Loucy (cell line): Measurements from ENCODE around the gene CHRM2.

ENCODE experiments used
- H2AFZ ChIP-seq: fragments of 200-600 bp; sonication (generic); 2 replicates; pipeline ENCODE4 v1.6.0; 2016; ENCODE audit warnings: antibody characterized with exemption, mild to moderate bottlenecking, low read length, moderate library complexity
- H3F3A ChIP-seq: fragments of 200-600 bp; 2 replicates; pipeline ENCODE4 v1.6.0; 2016; ENCODE audit warnings: antibody characterized with exemption, low read depth, mild to moderate bottlenecking
- H3K27me3 ChIP-seq: fragments of 200-600 bp; sonication (generic); 2 replicates; pipeline ENCODE4 v1.6.1; 2014; ENCODE audit warnings: low read length, mild to moderate bottlenecking; ENCODE audit not compliant: insufficient read depth, poor library complexity, severe bottlenecking
- H3K36me3 ChIP-seq: fragments of 200-600 bp; sonication (generic); 2 replicates; pipeline ENCODE4 v1.6.1; 2016; ENCODE audit warnings: low read length; ENCODE audit not compliant: insufficient read depth
- H3K4me1 ChIP-seq: fragments of 200-600 bp; sonication (generic); 2 replicates; pipeline ENCODE4 v1.5.1; 2014; ENCODE audit warnings: low read length, mild to moderate bottlenecking; ENCODE audit not compliant: insufficient read depth, poor library complexity, severe bottlenecking
- H3K4me2 ChIP-seq: fragments of 200-600 bp; sonication (generic); 2 replicates; pipeline ENCODE4 v1.6.0; 2014; ENCODE audit warnings: antibody characterized with exemption, low read length, low read depth, mild to moderate bottlenecking; ENCODE audit not compliant: poor library complexity, severe bottlenecking
- H3K4me3 ChIP-seq: fragments of 200-600 bp; sonication (generic); 2 replicates; pipeline ENCODE4 v1.5.1; 2014; ENCODE audit warnings: low read length, mild to moderate bottlenecking, mixed read lengths; ENCODE audit not compliant: poor library complexity, severe bottlenecking
- H3K79me2 ChIP-seq: fragments of 200-600 bp; sonication (generic); 2 replicates; pipeline ENCODE4 v1.6.1; 2014; ENCODE audit warnings: low read length; ENCODE audit not compliant: insufficient read depth
- H3K9ac ChIP-seq: fragments of 200-600 bp; sonication (generic); 2 replicates; pipeline ENCODE4 v1.6.0; 2014; ENCODE audit warnings: mild to moderate bottlenecking, low read depth, low read length, moderate library complexity; ENCODE audit not compliant: poor library complexity, severe bottlenecking
- H3K9me2 ChIP-seq: fragments of 200-600 bp; sonication (generic); replicated peaks from 2 replicates; pipeline ENCODE4 v1.6.1; 2016; ENCODE audit warnings: low read depth, low read length, mixed read lengths
- H3K9me3 ChIP-seq: fragments of 200-600 bp; sonication (generic); 2 replicates; pipeline ENCODE4 v1.6.1; 2014; ENCODE audit warnings: mild to moderate bottlenecking, antibody characterized with exemption, low read length, low read depth; ENCODE audit not compliant: insufficient read depth
- H4K20me1 ChIP-seq: fragments of 200-600 bp; sonication (generic); 2 replicates; pipeline ENCODE4 v1.6.0; 2014; ENCODE audit warnings: antibody characterized with exemption, low read length, mild to moderate bottlenecking; ENCODE audit not compliant: insufficient read depth, poor library complexity, severe bottlenecking
- EZH2phosphoT487 ChIP-seq: fragments of 200-600 bp; IDR thresholded peaks from 2 replicates; pipeline ENCODE4 v1.6.1; 2018; ENCODE audit warnings: antibody characterized with exemption, mild to moderate bottlenecking, moderate library complexity, borderline replicate concordance
- TF ChIP-seq, protein P1 (sequence below): fragments of 200-600 bp; sonication (generic); conservative IDR thresholded peaks from 2 replicates; pipeline ENCODE4 v1.5.1; 2014; ENCODE audit warnings: mild to moderate bottlenecking, antibody characterized with exemption, low read length

Gene CHRM2

DNA sequence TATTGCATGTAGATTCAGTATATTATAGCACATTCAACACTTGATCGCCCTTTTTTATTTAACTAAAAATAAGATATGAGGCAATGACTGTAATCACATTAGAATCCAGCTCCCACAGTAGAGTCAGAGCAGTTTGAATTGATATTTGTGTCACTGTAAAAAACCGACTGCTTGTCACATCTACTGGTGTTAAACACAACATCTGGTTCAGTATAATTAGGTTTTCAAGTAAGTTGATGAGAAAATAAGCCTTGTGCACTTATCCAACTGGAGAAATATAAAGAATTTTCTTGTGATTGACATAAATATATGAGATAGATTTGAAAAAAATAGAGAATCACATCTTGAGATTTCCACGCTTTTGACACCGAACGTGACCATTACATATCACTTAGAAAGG is 69.0 kb downstream of the CHRM2 start:
- no peaks in the 10 kb centered on the region for H3K4me1 ChIP-seq
- H3K4me2 ChIP-seq: no peak overlapping the region
- no peak for TF ChIP-seq EZH2phosphoT487
- TF ChIP-seq, protein P1, sequence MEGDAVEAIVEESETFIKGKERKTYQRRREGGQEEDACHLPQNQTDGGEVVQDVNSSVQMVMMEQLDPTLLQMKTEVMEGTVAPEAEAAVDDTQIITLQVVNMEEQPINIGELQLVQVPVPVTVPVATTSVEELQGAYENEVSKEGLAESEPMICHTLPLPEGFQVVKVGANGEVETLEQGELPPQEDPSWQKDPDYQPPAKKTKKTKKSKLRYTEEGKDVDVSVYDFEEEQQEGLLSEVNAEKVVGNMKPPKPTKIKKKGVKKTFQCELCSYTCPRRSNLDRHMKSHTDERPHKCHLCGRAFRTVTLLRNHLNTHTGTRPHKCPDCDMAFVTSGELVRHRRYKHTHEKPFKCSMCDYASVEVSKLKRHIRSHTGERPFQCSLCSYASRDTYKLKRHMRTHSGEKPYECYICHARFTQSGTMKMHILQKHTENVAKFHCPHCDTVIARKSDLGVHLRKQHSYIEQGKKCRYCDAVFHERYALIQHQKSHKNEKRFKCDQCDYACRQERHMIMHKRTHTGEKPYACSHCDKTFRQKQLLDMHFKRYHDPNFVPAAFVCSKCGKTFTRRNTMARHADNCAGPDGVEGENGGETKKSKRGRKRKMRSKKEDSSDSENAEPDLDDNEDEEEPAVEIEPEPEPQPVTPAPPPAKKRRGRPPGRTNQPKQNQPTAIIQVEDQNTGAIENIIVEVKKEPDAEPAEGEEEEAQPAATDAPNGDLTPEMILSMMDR: no peak
- no peaks in the 10 kb centered on the region for H3K9me2 ChIP-seq
- H3F3A ChIP-seq: no peaks in the 10 kb centered on the region
- H3K36me3 ChIP-seq: no peaks in the 10 kb centered on the region
- no peaks in the 10 kb centered on the region for H3K27me3 ChIP-seq
- no peaks in the 10 kb centered on the region; the same call in 1 of the 2 replicates for H3K9me3 ChIP-seq
- H3K4me3 ChIP-seq: no peak overlapping the region
- no peaks in the 10 kb centered on the region for H3K79me2 ChIP-seq
- H3K9ac ChIP-seq: no peak overlapping the region
- no peak overlapping the region for H2AFZ ChIP-seq
- no peaks in the 10 kb centered on the region for H4K20me1 ChIP-seq

DNA sequence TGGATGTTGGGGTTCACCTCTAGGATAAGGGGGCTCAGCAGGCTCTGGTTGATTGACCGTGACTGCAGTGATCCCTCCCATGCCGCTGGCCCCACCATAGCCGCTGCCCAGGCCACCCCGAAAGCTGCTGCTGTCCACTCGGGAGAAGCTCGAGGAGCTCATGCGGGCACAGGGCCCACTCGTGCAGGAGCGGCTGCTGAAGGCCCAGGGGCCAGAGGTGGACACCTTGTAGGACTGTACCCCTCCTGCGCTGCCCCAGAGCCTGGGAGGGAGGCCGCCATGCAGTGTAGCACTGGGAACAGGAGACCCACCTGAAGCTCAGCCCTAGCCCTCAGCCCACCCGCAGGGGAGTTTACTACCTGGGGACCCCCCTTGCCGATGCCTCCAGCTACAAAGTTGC is 70.0 kb downstream of the CHRM2 start:
- TF ChIP-seq, protein P1: no peak
- no peak for TF ChIP-seq EZH2phosphoT487
- no peaks in the 10 kb centered on the region for H3K36me3 ChIP-seq
- no peaks in the 10 kb centered on the region; the same call in 1 of the 2 replicates for H3K9me3 ChIP-seq
- no peaks in the 10 kb centered on the region for H3K27me3 ChIP-seq
- no peaks in the 10 kb centered on the region for H3K4me1 ChIP-seq
- H3K4me3 ChIP-seq: no peak overlapping the region
- no peaks in the 10 kb centered on the region for H3F3A ChIP-seq
- H3K9ac ChIP-seq: no peak overlapping the region
- no peaks in the 10 kb centered on the region for H4K20me1 ChIP-seq
- H3K79me2 ChIP-seq: no peaks in the 10 kb centered on the region
- no peak overlapping the region for H3K4me2 ChIP-seq
- no peaks in the 10 kb centered on the region for H3K9me2 ChIP-seq
- H2AFZ ChIP-seq: no peak overlapping the region

DNA sequence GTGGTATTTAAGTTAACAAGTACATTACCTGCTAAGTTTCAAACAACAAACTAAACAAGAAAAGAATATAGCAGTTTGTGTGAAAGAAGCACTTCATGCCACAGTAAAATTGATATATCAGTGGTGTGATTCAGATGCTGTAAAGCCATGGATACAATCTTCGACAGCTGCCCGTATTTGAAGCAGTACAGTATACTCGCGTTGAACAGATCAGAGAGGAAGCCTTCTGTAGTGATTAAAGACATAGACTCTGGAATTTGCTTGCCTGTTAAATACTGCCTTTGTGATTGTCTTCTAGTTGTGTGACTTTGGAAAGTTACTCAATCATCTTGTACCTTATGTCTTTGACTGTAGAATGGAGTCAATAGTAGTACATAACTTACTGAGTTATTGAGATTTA is 71.7 kb downstream of the CHRM2 start:
- Histone ChIP-seq H3F3A (no peaks in the 10 kb centered on the region), H3K9me2 (no peaks in the 10 kb centered on the region), H3K36me3 (no peaks in the 10 kb centered on the region), H3K9ac (no peak overlapping the region), H3K4me1 (no peaks in the 10 kb centered on the region), H3K79me2 (no peaks in the 10 kb centered on the region), H3K4me2 (no peak overlapping the region), H3K9me3 (no peaks in the 10 kb centered on the region; the same call in 1 of the 2 replicates), H3K27me3 (no peaks in the 10 kb centered on the region), H2AFZ (no peak overlapping the region), H4K20me1 (no peaks in the 10 kb centered on the region), H3K4me3 (no peak overlapping the region)
- TF ChIP-seq, protein P1: no peak
- TF ChIP-seq EZH2phosphoT487: no peak
